ENCODE results near the gene FBRSL1. TPM values are rescaled to one million over a fixed set of nuclear protein-coding genes. Genes with fewer than 3 reads are reported as not detected.
"Not testable (repeated sequence)": the region's sequence is repeated elsewhere in the genome, so short reads cannot be mapped to it uniquely, and the experiment has no call there.

Gene FBRSL1
- polyA plus RNA-seq (ENCODE audit: insufficient read length in 4 of 4), result 10 to 100 TPM; 43.8 to 87.9 (median 51.9) TPM

GRCh38 chr12:132489602-132490266 lies at the start of gene FBRSL1:
Gene FBRSL1, plus strand, starts transcription at chr12:132490151.
- peak; percentile 58 to 73 (median 70) for DNase-seq (ENCODE audit: low read depth in 4 of 4, low spot score in 3 of 4)

DNA sequence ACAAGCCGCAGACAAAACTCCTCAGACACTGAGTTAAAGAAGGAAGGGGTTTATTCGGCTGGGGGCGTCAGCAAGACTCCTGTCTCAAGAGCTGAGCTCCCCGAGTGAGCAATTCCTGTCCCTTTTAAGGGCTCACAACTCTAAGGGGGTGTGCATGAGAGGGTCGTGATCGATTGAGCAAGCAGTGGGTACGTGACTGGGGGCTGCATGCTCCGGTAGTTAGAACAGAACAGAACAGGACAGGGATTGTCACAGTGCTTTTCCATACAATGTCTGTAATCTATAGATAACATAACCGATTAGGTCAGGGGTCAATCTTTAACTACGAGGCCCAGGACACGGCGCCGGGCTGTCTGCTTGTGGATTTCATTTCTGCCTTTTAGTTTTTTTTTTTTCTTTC lies 49.5 kb upstream of the FBRSL1 start:
- not testable (repeated sequence) for DNase-seq (ENCODE audit: low read depth in 4 of 4, low spot score in 3 of 4)

GRCh38 chr12:132441871-132442863 lies 47.8 kb upstream of the FBRSL1 start:
- DNase-seq (ENCODE audit: low read depth in 4 of 4, low spot score in 3 of 4), result no peak

- no peak for DNase-seq (ENCODE audit: low read depth in 4 of 4, low spot score in 3 of 4)
These were observed 46.9 kb upstream of the FBRSL1 start for GRCh38 chr12:132443091-132443490.

- DNase-seq (ENCODE audit: low read depth in 4 of 4, low spot score in 3 of 4), result no peak
These were observed 45.7 kb upstream of the FBRSL1 start for GRCh38 chr12:132444283-132444682.

GRCh38 chr12:132444957-132445883 lies 44.7 kb upstream of the FBRSL1 start:
- no peak for DNase-seq (ENCODE audit: low read depth in 4 of 4, low spot score in 3 of 4)

GRCh38 chr12:132445884-132446632 lies 43.9 kb upstream of the FBRSL1 start:
- DNase-seq (ENCODE audit: low read depth in 4 of 4, low spot score in 3 of 4), result no peak

GRCh38 chr12:132446633-132447326 lies 43.2 kb upstream of the FBRSL1 start:
- no peak for DNase-seq (ENCODE audit: low read depth in 4 of 4, low spot score in 3 of 4)

DNA sequence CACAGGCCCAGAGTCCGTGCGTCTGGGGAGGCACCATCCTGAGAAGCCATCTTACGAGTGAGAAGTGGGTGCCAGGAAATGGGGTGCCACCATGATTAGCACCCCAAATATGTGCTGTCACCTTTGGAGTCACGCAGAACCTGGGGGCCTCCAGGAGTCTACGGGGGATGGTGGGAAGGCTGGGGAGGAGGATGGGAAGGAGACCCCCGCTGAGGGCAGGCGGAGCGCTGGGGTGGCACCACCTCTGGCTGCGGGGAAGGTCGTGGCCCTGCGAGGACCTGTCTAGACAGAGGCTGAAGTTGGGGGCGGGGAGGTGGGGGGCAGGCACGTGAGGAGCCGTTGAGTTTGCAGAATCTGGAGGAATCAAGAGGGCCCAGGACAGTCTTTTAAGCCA lies 42.6 kb upstream of the FBRSL1 start:
- no peak for DNase-seq (ENCODE audit: low read depth in 4 of 4, low spot score in 3 of 4)

DNA sequence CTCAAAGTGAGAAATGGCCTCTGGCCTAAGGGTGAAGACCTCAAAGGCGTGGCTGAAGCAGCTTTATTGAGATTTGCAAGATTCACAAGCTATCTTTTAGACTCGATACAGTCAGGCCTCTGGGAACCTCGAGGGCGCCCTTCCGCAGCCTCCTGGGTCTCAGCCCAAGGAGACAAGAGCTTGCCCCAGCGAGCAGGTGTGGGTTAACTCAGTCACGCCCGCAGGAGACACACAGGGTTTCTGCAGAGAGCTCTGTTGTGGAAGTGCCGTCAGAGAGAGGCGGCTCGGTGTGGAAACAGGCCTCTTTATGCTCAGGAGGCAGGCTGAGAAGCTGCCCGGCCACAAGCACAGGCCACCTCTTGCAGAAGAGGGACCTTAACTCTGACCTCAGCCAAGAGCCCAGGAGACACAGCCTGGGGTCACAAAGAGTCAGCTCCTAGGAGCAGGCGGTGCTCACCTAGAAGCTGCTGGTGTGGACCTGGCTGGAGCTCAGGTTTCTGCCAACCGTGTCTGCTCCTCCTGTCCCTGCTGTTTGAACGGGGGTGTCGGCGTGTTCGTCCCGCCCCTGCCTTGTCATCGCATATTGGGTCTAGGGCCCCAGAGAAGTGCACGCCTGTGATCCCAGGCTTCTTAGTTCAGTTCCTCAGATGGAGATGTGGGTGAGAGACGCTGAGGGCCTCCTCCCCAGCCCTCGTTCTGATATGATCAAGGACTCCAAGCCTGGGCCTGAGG lies 42.1 kb upstream of the FBRSL1 start:
- no peak for DNase-seq (ENCODE audit: low read depth in 4 of 4, low spot score in 3 of 4)

DNA sequence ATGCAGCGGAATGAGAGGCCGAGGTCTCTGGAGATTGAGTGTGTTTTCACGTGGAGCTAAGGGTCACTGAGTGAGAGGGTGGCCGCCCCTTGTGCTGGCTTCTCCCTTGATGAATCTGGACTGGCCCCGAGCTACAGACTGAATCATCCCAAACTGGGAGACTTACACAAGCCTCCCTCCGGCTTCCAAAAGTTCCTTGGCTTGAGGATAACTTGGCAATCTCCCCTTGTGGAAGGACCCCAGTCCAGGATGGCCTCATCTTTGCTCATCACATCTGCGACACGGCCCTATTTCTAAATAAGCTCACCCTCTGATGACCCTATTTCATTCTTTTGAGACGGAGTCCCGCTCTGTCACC lies 41.5 kb upstream of the FBRSL1 start:
- DNase-seq (ENCODE audit: low read depth in 4 of 4, low spot score in 3 of 4), result no peak

DNA sequence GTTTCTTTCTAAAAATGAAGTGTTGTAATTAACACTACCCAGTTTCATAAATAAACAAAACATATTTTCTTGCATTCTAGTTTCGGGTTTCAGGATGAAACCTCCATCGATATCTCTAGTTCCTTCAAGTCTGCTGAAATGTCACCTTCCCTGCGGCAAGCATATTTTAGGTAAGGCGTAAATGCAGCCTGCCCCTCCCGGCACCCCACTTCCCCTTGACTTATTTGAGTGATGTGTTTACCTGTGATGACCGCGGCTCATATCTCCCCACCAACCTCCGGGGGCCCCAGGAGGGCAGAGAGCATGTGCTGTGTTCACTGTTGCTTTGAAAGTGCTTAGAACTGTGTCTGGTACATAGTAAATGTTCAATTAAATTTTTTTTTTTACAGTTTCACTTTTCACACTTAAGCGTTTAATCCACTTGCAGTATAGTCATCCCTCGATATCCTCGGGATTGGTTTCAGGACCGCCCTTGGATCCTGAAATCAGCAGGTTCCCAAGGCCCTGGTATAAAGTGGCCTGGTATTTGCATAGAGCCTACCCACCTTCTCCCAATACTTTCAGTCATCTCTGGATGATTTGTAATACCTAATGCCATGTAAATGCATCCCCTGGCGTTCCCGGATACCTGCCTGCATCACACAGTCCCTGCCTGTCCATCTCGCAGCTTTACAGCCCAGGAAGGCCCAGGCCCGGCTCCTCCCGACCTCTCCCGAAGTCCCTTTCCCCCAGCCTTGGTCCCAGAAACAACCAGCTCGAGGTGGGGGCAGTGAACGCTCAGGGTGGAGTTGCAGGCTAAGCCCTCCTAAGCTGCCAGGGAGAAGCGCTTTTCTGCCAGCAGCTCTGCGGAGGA lies 40.2 kb upstream of the FBRSL1 start:
- no peak for DNase-seq (ENCODE audit: low read depth in 4 of 4, low spot score in 3 of 4)

DNA sequence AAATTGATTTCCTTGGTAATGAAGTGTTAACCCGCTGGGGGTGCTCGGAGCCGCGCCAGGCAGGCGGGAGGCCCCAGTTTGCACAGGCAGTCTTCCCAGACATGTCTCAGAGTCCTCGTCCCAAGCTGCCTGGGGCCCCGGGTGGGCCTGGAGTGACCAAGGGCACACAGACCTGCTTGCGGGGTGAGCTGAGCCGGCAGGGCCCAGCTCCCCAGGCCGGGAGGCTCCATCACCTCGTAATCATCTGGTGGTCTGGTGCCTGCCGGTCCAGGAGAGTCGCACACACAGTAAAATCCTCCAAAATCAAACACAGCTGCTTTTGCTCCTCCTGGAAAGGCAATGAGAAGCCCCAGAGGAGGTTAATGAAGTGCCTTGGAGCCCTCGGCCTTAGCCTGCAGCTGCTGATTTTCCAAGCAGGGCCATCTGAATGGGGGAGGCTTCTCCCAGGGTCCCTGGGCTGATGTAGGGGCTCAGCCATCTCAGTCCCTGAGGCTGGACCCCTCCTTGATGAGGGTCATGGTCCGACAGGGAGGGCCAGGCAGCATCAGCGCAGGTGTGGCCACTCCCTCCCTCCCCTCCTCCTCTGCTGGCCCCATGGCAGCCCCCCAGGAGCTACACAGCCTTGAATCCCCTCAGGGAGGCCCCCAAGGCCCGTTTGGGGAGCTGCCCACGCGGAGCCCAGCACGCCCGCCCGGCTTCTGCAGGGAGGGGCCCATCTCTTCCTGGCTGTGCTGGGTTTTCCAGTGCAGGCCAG lies 39.4 kb upstream of the FBRSL1 start:
- DNase-seq (ENCODE audit: low read depth in 4 of 4, low spot score in 3 of 4), result no peak

- no peak for DNase-seq (ENCODE audit: low read depth in 4 of 4, low spot score in 3 of 4)
These were observed 38.6 kb upstream of the FBRSL1 start for GRCh38 chr12:132451172-132451835.

GRCh38 chr12:132451836-132452195 lies 38.1 kb upstream of the FBRSL1 start:
- DNase-seq (ENCODE audit: low read depth in 4 of 4, low spot score in 3 of 4), result no peak

- no peak for DNase-seq (ENCODE audit: low read depth in 4 of 4, low spot score in 3 of 4)
These were observed 37.2 kb upstream of the FBRSL1 start for GRCh38 chr12:132452596-132453350.
